Ectodermal cell (in vitro differentiated cells): ENCODE measurements around the gene TPGS1.

Experiments used
- H3K27ac ChIP-seq: 2 replicates; pipeline ENCODE4 v1.7.0; 2013; ENCODE audit warnings: mild to moderate bottlenecking, low read depth, low read length; ENCODE audit not compliant: insufficient read depth, poor library complexity, severe bottlenecking
- H3K27me3 ChIP-seq: 2 replicates; pipeline ENCODE4 v1.7.0; 2013; ENCODE audit warnings: mild to moderate bottlenecking, low read length; ENCODE audit not compliant: insufficient read depth, control insufficient read depth, poor library complexity, severe bottlenecking
- H3K36me3 ChIP-seq: one replicate; pipeline ENCODE4 v1.7.0; 2013; ENCODE audit warnings: low read length; ENCODE audit not compliant: control insufficient read depth, insufficient read depth
- H3K4me1 ChIP-seq: one replicate; pipeline ENCODE4 v1.7.0; 2013; ENCODE audit warnings: low read length; ENCODE audit not compliant: control insufficient read depth, insufficient read depth
- H3K4me3 ChIP-seq: 2 replicates; pipeline ENCODE4 v1.7.0; 2013; ENCODE audit warnings: low read depth, low read length, control low read depth; ENCODE audit not compliant: insufficient read depth
- H3K9me3 ChIP-seq: 2 replicates; pipeline ENCODE4 v1.7.0; 2013; ENCODE audit warnings: mild to moderate bottlenecking, low read length, moderate library complexity; ENCODE audit not compliant: control insufficient read depth
- WGBS, 2 experiments: methylation state at CpG; one replicate each; pipeline ENCODE4 v1.1.7; 2013; ENCODE audit warnings: missing lambda C conversion rate in 2 of 2; 5-methylcytosine and 5-hydroxymethylcytosine counted together

TPGS1 gene

GRCh38 chr19:543910-544608 lies 36.8 kb downstream of the TPGS1 start, which contains the start of gene GZMM:
TSS of gene GZMM (plus strand) at chr19:544053. CDS start at chr19:544072, 19 bp downstream.
- Histone ChIP-seq H3K4me3 (no peak within 1 kb of the TSS), H3K9me3 (no peaks in the 10 kb centered on the region), H3K27me3 (no peaks in the 10 kb centered on the region), H3K4me1 (no peaks in the 10 kb centered on the region), H3K36me3 (peaks cover 6% of the 10 kb centered on the region), H3K27ac (no peak within 1 kb of the TSS)
- WGBS, 2 experiments: 89 to 90% methylated on average over 31 of the region's 31 CpGs

- Histone ChIP-seq H3K9me3 (no peaks in the 10 kb centered on the region), H3K27me3 (no peaks in the 10 kb centered on the region), H3K27ac (no peak overlapping the region), H3K4me1 (no peaks in the 10 kb centered on the region), H3K36me3 (peaks cover 4% of the 10 kb centered on the region), H3K4me3 (no peak overlapping the region)
- 86 to 89% methylated on average over 15 of the region's 15 CpGs for WGBS, 2 experiments
These were observed 39.8 kb downstream of the TPGS1 start for GRCh38 chr19:547117-547516.

- Histone ChIP-seq H3K27ac (no peak overlapping the region), H3K4me3 (no peak overlapping the region), H3K36me3 (no peaks in the 10 kb centered on the region), H3K9me3 (no peaks in the 10 kb centered on the region), H3K27me3 (no peaks in the 10 kb centered on the region), H3K4me1 (no peaks in the 10 kb centered on the region)
- 88 to 89% methylated on average over 26 of the region's 26 CpGs for WGBS, 2 experiments
These were observed 40.8 kb downstream of the TPGS1 start for GRCh38 chr19:547836-548720.

- H3K27ac ChIP-seq: no peak overlapping the region
- no peaks in the 10 kb centered on the region for H3K36me3 ChIP-seq
- 90% methylated on average over 52 of the region's 52 CpGs for whole genome bisulfite sequencing, 2 experiments
- H3K27me3 ChIP-seq: no peaks in the 10 kb centered on the region
- H3K4me1 ChIP-seq: no peaks in the 10 kb centered on the region
- H3K4me3 ChIP-seq: no peak overlapping the region
- H3K9me3 ChIP-seq: no peaks in the 10 kb centered on the region
These were observed 41.9 kb downstream of the TPGS1 start for GRCh38 chr19:548886-549830.

DNA sequence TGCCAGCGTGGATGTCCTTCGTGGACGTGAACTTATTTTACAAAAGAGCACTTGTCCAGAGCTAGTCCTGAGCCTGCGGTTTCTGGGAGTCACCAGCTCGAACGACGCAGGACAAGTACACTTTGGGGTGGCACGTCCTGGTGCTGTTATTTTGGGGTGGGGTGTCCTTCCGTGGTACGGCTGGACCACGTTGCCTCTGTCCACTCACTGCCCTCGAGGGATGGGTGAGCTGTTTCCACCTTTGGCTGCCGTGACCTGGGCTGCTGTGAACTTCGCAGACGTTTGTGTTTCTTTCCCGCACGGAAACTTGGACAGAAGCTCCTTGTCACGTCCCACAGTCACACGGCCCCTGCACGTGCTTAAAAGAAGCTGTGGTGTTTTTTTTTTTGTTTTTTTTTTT lies 47.5 kb downstream of the TPGS1 start:
- Histone ChIP-seq H3K4me3 (no peak overlapping the region), H3K9me3 (no peaks in the 10 kb centered on the region), H3K27ac (no peak overlapping the region), H3K27me3 (no peaks in the 10 kb centered on the region), H3K36me3 (no peaks in the 10 kb centered on the region), H3K4me1 (peaks cover 13% of the 10 kb centered on the region)
- WGBS, 2 experiments: 91 to 93% methylated on average over 20 of the region's 20 CpGs

GRCh38 chr19:555474-555808 lies 48.1 kb downstream of the TPGS1 start:
- H3K4me3 ChIP-seq: no peak overlapping the region
- H3K27ac ChIP-seq: no peak overlapping the region
- H3K36me3 ChIP-seq: no peaks in the 10 kb centered on the region
- H3K9me3 ChIP-seq: no peaks in the 10 kb centered on the region
- peaks cover 13% of the 10 kb centered on the region for H3K4me1 ChIP-seq
- H3K27me3 ChIP-seq: no peaks in the 10 kb centered on the region
- 94 to 96% methylated on average over 14 of the region's 14 CpGs for WGBS, 2 experiments

- no peak overlapping the region for H3K27ac ChIP-seq
- H3K9me3 ChIP-seq: no peaks in the 10 kb centered on the region
- peaks cover 13% of the 10 kb centered on the region for H3K4me1 ChIP-seq
- no peaks in the 10 kb centered on the region for H3K27me3 ChIP-seq
- H3K4me3 ChIP-seq: no peak overlapping the region
- WGBS, 2 experiments: 90 to 93% methylated on average over 31 of the region's 31 CpGs
- H3K36me3 ChIP-seq: no peaks in the 10 kb centered on the region
These were observed 49.5 kb downstream of the TPGS1 start for GRCh38 chr19:556611-557382.

GRCh38 chr19:558770-559439 lies 51.6 kb downstream of the TPGS1 start:
- Histone ChIP-seq H3K4me3 (no peak overlapping the region), H3K9me3 (no peaks in the 10 kb centered on the region), H3K4me1 (peaks cover 13% of the 10 kb centered on the region), H3K36me3 (no peaks in the 10 kb centered on the region), H3K27ac (no peak overlapping the region), H3K27me3 (no peaks in the 10 kb centered on the region)
- WGBS, 2 experiments: 67 to 68% methylated on average over 20 to 21 of the region's 21 CpGs

- H3K9me3 ChIP-seq: no peaks in the 10 kb centered on the region
- no peaks in the 10 kb centered on the region for H3K27me3 ChIP-seq
- no peak overlapping the region for H3K4me3 ChIP-seq
- no peak overlapping the region for H3K27ac ChIP-seq
- peaks cover 13% of the 10 kb centered on the region for H3K4me1 ChIP-seq
- WGBS, 2 experiments: 88 to 90% methylated on average over 12 of the region's 12 CpGs
- no peaks in the 10 kb centered on the region for H3K36me3 ChIP-seq
These were observed 52.8 kb downstream of the TPGS1 start for GRCh38 chr19:560121-560520.
